ENCODE data around the gene NSD2.

DNA sequence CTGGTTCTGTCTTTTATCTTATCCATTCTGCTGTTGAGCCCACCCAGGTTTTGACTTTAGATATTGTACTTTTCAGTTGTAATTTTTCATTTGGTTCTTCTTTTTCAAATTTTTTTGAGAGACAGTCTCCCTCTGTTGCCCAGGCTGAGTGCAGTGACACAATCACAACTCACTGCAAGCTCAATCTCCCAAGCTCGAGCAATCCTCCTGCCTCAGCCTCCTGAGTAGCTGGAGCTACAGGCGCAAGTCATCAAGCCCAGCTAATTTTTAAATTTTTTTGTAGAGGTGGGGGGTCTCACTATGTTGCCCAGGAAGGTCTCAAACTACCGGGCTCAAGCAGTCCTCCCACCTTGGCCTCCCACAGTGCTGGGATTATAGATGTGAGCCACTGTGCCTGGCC, 41.0 kb upstream of the NSD2 start:
- TF ChIP-seq, protein P1, sequence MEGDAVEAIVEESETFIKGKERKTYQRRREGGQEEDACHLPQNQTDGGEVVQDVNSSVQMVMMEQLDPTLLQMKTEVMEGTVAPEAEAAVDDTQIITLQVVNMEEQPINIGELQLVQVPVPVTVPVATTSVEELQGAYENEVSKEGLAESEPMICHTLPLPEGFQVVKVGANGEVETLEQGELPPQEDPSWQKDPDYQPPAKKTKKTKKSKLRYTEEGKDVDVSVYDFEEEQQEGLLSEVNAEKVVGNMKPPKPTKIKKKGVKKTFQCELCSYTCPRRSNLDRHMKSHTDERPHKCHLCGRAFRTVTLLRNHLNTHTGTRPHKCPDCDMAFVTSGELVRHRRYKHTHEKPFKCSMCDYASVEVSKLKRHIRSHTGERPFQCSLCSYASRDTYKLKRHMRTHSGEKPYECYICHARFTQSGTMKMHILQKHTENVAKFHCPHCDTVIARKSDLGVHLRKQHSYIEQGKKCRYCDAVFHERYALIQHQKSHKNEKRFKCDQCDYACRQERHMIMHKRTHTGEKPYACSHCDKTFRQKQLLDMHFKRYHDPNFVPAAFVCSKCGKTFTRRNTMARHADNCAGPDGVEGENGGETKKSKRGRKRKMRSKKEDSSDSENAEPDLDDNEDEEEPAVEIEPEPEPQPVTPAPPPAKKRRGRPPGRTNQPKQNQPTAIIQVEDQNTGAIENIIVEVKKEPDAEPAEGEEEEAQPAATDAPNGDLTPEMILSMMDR (IDR thresholded peaks at IDR 0.05), result no peak
- TF ChIP-seq POLR2A (IDR thresholded peaks at IDR 0.05), result no peak
